HG03139 (cell line): Measurements from ENCODE around the gene TPP1.

Experiments used
- ATAC-seq: cut with Tn5 transposase; IDR thresholded peaks from one replicate; pipeline ENCODE4 v1.9.1; 2021; ENCODE audit not compliant: unreplicated experiment

The TPP1 gene

DNA sequence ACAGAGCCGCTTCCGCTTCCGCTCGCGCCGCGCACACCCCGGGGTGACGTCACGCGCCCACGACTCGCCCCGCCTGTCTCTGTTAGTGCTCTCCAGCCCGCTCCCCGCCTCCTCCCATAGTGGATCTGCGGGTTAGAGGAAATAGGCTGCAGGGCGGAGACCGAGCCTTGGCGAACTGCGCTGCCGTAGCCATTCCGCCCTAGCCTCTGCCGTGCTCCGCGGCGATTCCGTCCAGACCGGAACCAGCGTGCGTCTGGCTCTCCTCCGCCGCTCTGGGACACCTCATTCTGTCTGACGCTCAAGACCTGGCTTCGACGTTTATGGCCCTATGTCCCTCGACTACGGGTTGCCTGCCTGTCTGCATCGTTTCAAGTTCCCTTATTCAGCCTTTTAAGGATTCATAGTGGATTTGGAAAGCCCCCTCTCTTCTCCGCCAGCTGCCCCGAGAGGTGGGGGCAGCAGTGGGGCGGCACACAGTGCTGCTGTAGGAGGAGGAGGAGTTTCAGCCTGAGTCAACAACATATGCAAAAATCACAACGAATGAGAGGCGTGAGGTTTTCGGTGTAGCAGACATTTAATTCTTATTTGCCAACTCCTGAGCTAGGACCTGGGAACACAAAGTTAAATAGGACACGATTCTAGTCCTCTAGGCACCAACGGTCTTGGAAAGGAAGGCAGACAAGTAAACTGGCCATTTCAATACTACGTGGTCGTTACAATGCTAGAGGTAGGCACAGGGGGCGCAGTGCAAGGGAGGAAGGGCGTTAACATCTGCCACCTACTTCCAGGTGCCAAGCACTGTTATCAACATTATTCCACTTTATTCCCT lies 6.8 kb downstream of the TPP1 start, which contains the start of gene TAF10:
Gene TAF10, minus strand, starts transcription at position 4 of the 829 bp plus-strand sequence. CDS start 27 bp downstream, outside the sequence.
- peak; percentile 89 for ATAC-seq

DNA sequence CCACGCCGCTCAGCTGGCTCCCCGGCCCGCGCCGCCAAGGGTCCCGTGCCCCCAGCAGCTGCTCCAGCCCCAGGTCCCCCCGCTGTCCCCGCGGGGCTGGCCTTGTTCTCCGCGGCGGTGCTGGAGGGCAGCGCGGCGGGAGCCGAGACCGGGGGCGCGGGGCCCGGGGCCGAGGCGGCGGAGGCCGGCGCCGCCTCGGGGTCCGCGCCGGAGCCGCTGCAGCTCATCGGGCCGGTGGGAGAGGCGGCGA lies 7.3 kb downstream of the TPP1 start:
- ATAC-seq = peak; percentile 11

DNA sequence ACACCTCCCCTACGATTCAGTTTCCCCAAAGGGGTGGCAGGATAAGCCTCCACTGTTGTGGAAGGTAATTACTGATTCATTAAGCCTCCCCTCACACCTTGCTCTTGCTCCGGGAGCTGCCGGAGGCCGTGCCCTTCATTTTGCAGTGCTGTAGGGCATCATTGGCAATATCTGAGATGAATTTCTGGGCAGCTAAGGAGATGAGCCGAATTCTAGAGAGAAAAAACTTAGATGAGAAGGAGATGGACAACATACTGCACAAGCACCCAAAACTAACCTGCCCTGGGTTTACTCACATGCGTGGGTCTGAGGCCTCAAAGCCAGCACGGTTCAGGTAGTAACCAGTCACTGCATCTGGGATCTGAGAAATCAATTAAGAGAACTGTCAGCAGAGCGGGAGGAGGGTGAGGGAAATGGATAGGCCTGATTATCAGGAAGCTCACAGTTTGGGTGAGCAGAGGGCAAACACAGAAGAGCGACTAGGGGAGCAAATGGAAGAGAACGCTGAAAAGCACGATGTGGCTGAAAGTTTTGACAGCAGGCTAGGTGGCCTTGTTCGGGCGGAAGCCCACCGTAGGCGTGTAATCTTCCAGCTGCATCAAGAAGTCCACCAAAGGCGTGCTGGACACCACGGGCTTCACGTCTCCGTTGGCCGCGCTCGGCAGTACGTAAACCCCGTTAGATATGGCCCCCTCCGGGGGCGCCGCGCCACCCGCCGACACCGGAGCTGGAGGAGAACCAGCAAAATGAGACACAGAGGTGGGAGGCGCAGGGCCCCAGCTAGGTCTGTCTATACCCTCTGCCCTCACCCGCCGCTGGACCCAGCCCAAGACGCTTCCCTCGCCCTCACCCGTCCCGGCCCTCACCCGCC lies 7.9 kb downstream of the TPP1 start:
- ATAC-seq = peak; percentile 0

DNA sequence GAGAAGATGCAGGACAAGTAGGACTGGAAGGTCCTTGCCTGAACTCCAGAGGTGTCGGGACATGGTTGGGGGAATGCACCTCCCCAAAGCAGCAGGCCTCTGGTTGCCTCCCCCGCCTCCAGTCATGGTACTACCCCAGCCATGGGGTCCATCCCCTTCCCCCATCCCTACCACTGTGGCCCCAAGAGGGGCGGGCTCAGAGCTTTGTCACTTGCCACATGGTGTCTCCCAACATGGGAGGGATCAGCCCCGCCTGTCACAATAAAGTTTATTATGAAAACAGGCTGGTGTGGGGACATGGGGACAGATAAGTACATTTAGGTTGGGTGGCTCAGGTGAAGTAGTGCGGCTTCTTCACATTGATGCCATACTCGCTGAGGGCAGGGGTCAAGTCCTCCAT lies 8.6 kb downstream of the TPP1 start:
- no peak for ATAC-seq

DNA sequence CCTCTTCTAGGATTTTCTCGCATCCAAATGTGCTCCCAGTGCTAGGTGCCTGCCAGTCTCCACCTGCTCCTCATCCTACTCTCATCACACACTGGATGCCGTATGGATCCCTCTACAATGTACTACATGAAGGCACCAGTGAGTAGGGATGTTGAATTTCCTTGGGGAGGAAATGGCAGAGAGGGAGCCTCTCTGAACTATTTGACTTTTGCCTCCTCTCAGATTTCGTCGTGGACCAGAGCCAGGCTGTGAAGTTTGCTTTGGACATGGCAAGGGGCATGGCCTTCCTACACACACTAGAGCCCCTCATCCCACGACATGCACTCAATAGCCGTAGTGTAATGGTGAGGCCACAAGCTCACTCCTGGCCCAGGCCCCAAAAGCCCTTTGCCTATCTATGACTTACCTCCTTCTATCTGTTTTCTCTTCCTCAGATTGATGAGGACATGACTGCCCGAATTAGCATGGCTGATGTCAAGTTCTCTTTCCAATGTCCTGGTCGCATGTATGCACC lies 9.7 kb downstream of the TPP1 start:
- no peak for ATAC-seq

DNA sequence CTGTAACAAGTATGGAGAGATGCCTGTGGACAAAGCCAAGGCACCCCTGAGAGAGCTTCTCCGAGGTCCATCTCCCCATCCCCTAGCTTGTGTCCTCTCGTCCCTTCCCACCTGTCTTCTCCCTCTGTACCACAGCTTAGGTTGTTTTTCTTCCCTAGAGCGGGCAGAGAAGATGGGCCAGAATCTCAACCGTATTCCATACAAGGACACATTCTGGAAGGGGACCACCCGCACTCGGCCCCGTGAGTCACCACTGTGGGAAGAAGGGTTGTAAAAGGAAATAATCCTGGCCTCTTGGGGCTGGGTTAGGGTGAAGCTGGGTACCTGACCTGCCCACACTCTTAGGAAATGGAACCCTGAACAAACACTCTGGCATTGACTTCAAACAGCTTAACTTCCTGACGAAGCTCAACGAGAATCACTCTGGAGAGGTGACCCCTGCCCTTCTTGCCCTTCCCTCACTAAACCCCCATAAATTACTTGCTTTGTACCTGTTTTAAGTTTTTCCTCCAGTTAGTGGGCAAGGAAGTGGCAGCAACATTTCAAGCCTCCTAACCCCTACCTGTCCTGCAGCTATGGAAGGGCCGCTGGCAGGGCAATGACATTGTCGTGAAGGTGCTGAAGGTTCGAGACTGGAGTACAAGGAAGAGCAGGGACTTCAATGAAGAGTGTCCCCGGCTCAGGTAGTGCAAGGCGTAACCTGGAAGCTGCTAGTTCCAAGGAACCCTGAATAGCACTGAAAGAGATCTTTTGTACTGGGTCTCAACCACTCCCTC lies 10.3 kb downstream of the TPP1 start:
- no peak for ATAC-seq

DNA sequence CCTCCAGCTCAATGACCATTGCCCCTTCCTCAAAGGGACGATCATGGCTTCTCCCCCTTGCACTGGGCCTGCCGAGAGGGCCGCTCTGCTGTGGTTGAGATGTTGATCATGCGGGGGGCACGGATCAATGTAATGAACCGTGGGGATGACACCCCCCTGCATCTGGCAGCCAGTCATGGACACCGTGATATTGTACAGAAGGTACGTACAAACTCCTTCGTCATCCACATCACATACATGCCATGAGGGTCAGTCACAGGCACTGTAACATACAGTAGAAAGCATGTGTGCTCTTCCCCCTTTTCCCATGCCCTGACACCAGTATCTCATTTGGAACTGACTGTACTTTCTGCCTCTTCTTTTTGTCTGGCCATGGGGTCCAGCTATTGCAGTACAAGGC lies 11.2 kb downstream of the TPP1 start:
- no peak for ATAC-seq

DNA sequence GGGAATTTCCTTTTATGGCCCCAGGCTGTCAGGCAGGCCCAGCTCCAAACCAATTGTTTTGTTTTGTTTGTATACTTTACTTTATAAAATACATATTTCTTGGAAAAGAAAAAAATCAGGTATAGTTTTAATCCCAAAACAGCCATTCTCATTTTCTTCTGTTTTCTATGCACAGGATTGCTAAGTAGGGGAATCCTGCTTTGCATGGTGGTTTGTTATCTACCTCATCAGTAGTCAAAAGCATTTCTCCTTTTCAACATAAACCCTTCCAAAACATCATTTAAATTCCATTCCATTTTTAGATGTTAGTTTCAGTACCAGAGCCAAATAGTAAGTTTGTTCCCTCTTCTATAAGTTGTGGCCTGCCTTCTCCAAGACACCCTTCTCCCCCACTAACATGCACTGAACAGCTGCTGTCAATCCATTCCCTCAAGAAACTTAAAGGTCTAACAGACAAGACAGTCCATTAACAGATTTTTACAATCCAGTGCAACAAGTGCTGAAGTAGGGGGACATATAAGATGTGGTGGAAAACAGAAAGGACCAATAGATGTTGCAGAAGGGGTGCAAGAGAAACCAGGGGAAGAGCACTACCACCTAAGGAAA lies 11.9 kb downstream of the TPP1 start:
- ATAC-seq = no peak

DNA sequence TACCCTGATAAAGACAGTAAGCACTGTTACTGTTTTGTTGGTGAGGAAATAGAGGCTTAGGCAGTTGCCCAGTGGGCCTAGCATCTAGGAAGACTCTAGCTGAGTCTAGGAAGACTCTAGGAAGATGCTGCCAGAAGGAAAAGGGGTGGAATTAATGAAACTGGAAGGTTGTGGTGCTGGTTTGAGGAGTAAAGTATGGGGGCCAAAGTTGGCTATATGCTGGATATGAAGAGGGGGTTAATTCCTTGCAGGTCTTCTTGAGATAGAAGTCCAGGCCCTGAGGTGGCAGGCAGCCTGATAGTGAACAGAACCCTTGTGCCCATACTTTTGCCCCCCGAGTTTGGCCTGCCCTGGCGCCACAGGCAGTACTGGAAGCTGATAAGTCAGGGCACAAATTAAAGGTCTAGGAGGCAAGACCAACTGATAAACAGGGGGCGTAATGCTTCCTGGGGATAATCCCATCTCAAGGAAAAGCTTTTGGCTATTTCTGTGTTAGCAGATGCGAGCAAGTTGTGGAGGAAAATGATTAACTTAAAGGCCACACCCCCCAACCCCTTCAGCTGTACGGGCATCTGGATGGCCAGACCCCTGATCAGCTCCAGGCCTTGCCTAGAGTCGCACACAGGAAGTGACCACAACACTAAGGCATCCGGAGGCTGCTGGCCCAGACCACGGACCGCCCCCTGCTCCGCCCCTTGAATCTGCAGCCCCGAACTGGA lies 12.6 kb downstream of the TPP1 start:
- peak; percentile 44 for ATAC-seq

DNA sequence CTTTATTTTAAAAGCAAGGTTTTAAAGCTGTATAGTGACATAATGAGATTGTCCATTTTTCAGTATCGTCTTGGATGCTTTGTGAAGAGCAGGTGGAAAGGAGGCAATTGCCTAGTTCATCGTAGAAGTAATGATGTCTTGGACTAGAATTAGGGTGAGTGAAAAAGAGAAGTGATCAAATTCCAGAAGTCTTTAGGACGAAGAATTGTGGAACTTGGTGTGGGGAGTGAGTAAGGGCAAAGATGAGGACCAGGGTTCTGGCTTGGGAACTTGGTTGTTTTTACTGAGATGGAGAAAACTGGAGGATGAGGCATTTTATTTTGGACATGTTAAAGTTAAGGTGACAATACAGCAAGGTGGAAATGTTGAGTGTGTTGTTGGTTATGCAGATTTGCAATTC lies 14.4 kb downstream of the TPP1 start:
- ATAC-seq = no peak

DNA sequence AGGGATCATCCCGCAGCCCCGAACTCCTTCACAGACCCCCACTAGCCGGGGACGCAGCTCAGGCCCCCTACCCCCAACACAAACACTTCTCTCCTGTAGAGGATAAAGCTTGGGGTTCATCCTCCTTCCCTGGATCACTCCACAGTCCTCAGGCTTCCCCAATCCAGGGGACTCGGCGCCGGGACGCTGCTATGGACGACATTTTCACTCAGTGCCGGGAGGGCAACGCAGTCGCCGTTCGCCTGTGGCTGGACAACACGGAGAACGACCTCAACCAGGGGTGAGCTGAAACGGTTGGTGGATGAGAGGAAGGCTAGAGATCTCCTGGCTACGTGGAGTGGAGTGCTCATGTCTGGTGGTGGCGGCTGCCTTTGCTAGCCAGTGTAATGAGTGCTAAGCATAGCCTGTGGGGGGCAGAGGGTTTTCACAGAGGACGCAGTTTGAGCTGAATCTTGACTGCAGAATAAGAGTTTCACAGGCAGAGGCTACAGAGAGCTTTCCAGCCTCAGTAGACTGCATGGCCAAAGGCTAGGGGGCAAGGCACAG lies 15.1 kb downstream of the TPP1 start:
- peak; percentile 31 for ATAC-seq

DNA sequence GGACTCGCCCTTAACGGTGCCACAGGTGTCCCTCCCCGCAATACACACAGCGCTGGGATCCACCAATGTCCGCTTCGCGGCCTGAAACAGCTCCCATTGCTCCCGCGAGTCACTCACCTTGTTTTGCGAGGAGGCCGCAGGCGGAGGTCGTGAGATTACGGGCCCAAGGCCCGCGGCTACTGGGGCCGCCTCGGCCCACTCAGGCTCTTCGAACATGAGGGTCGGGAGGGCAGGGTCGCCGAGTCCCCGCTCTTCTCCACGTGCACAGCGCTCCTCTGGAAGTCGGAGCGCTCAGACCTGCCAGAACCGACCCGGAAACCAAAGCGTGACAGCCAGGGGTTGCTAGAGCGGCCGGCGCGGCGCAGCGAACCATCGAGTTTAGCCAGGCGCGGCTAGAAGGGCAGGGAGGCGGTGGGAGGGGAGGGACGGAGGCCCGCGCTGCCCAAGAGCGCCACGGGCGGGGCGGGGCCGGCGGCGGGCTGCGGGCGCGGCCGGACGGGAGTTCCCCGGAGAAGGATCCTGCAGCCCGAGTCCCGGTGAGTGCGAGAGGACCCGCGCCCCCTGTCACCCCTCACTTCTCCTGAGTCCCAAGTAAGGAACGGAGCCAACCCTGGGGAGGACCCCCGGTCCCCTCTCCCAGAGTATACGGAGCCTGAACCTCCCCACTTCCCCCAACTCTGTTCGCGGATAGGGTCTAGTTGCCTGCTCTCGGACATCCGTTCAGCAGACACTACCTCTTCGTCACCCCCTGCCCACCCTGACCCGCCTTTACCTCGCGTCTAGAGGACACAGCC lies 15.7 kb downstream of the TPP1 start, which contains the start of the genes ILK and RRP8:
Gene ILK, plus strand, starts transcription at position 488 of the 794 bp plus-strand sequence. CDS start 498 bp downstream, outside the sequence.
Gene RRP8, minus strand, starts transcription at position 330 of the 794 bp plus-strand sequence. Its CDS starts 114 bp downstream, at position 216.
- peak; percentile 72 for ATAC-seq

DNA sequence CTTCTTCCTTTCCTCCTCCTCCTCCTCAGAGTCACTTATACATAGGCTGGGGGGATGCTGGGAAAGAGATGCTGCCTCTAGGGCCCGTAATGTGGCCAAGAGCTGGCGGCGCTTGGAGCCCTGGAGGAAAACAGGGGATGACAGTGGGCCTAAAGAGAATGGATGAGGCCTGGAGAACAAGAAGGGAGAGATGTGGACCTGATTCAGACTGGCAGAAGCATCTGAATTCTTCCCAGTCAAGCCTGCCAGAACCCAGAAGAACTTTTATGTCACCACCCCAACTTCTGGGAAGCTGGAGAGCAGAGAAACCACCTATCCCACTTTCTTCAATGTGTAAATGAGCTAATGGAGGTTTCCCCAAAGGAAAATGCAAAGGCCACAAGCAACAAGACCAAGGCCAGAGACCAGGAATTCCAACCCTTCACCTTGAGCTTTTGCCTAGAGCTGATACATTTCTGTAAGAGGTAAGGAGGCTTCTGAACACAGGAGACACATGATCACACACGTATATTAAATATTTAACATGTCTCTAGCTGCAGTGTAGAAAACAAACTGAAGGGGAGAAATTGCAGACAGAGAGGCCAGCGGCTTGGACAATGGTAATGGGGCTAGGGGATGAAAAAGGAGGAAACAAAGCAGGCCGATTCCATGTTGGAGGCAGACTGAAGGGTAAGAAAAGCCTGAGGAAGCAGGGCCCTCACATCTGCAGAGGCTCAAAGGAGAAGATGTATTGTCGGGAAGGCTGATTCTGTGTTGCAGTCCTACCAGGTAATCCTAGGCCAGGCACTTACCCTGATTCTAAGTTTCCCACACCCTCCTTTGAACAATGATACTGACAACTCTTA lies 16.9 kb downstream of the TPP1 start:
- ATAC-seq = no peak

DNA sequence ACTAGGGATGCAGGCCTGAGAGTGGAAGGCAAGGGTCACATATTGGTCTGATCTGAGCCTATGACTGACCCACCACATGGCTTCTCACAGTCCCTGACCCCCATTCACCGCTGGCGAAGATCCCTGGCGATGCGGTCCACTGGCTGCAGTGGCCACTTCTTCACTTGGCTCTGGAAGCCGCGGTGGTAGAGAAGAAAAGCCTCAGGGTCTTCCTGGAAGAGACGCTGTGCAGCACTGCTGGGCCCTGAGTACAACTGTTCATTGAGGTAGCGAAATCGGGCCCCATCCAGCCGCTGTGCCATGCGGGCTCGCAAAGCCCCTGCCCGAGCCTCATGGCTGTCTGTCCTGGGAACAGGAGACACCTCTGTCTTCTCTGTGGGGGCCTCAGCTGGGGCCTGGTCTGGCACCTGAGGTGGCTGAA lies 18.2 kb downstream of the TPP1 start:
- no peak for ATAC-seq

DNA sequence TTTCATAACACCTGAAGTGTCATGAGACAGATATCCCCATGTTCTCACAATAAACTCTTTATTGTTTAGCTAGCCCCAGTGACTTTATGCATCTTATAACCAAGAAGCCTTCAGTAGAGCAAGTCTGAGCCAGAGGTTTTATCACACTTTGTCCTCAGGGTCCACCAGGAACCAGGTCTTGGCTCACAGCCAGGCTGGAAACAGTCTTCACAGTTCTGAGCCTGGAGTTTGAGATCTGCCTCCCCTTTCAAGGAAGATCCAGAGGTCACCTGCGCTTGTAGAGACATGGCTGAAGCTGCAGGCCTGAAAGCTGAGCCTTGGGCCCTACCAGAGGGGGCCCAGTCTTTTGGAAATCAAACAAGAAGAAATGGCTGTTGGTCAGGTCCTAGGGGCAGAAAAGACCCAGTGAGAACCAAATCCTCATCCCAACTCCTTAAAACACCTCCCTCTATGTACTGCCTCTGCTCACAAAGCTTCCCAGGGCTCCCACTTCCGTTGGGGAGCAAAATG lies 19.3 kb downstream of the TPP1 start:
- ATAC-seq = no peak

DNA sequence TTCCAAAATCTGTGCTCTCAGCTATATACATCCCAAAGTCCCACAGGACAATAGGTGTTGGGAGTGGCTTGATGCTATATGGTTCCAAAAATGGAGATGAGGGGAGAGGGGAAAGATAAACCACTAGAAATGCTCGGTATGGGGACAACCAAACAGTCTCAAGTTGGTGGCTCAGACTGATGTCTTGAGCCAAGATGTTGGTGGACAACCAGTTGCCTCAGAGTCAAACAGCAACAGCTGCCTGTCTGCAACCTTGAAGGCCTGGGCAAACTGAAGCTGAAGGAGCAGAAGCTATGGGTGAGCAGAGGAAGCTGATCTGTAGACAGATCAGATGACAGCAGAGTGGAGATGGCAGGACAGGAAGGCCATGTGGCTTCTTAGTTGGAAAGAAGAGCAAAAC lies 19.8 kb downstream of the TPP1 start:
- no peak for ATAC-seq

DNA sequence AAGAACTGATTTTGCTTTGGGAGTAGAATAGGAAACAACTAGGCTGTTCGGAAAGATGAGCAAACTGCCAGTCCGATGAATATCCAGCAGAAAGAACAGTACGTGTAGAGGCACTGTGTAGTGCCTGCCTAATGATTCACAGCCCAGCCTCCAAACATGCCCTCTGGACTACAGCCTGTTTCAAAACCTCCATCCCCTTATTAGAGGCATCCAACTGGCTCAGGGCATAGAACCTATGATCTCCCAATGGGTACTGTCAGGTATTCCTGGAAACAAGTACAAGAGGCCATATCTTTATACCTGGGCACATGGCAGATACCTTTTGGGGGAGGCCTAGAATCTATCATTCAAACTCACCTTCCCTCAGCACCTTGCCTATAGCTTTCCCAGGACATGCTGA lies 20.7 kb downstream of the TPP1 start:
- ATAC-seq = no peak
